Progenitor cell of endocrine pancreas (in vitro differentiated cells): Measurements from ENCODE around the gene SLC47A2. TPM values are rescaled to one million over a fixed set of nuclear protein-coding genes. Genes with fewer than 3 reads are reported as not detected.
A peak's percentile ranks its signal among the peaks of the same experiment; 100 is the strongest.

ENCODE experiments used
- DNase-seq: peaks from one replicate; pipeline ENCODE4 v3.0.0; 2021; ENCODE audit warnings: low spot score; ENCODE audit not compliant: unreplicated experiment
- H3K27ac Mint-ChIP-seq: 2 replicates; pipeline ENCODE4 v1.8.0; 2021; ENCODE audit warnings: mild to moderate bottlenecking, moderate library complexity, mixed read lengths
- H3K27me3 Mint-ChIP-seq: 2 replicates; pipeline ENCODE4 v1.8.0; 2021; ENCODE audit warnings: mixed read lengths
- H3K36me3 Mint-ChIP-seq: 2 replicates; pipeline ENCODE4 v1.8.0; 2022; ENCODE audit warnings: mixed read lengths; ENCODE audit not compliant: insufficient read depth
- H3K4me1 Mint-ChIP-seq: 2 replicates; pipeline ENCODE4 v1.8.0; 2021; ENCODE audit warnings: low read depth, mixed read lengths
- H3K4me3 Mint-ChIP-seq: 2 replicates; pipeline ENCODE4 v1.8.0; 2021; ENCODE audit warnings: low read depth, mild to moderate bottlenecking, moderate library complexity, mixed read lengths
- H3K9me3 Mint-ChIP-seq: 2 replicates; pipeline ENCODE4 v1.8.0; 2021; ENCODE audit warnings: low read depth, mixed read lengths
- CTCF ChIP-seq: fragments of 200-600 bp; sonication (generic); IDR thresholded peaks from one replicate; pipeline ENCODE4 v1.5.0; 2021; ENCODE audit warnings: antibody characterized with exemption, mild to moderate bottlenecking; ENCODE audit not compliant: unreplicated experiment
- total RNA-seq: library from RNA; stranded (reverse); gene quantifications from 2 replicates; pipeline ENCODE4 v1.2.1, GENCODE V29; 2021

SLC47A2 gene
- total RNA-seq, 1 donor from 2014 or later: not detected

GRCh38 chr17:19755392-19755791 is 39.0 kb upstream of the SLC47A2 start:
- no peak overlapping the region for H3K27ac Mint-ChIP-seq
- H3K27me3 Mint-ChIP-seq: peaks cover 21% of the 10 kb centered on the region
- no peaks in the 10 kb centered on the region for H3K36me3 Mint-ChIP-seq
- H3K4me1 Mint-ChIP-seq: no peaks in the 10 kb centered on the region
- no peak overlapping the region for H3K4me3 Mint-ChIP-seq
- H3K9me3 Mint-ChIP-seq: no peaks in the 10 kb centered on the region
- TF ChIP-seq CTCF: no peak
- DNase-seq: no peak

DNA sequence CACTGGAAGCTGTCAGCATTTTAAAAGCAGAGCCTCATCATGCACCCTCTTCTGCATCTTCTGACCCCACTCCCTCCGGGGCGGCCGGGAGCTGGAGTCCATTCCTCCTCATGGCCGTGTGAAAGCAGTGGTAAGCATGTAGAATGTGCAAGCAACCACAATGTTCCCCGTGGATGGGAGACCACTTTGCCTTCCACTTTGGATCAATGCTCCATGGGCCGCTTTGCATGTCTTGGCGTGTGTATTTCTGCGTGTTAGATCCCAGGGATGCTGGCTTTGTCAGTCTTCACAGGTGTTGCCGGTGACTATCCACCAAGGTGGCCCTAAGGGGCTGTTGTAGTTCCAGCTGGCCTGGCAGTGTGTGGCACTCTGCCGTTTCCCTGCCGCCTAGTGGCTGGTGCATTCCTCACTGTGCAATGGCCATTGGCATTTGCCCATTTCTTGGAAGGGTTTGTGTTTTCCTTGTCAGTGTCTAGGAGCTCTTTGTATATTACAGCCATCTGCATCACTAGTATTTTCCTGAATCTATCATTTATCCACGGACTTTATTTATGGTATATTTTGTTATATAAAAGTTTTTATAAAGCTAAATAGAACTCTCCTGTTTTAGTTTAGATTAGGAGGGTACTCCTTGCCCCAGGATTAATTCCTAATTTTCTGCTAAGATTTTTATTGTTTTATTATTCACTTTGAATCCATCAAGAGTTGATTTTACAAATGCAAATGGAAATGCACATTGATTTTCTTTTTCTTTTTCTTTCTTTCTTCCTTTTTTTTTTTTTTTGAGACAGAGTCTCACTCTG is 37.5 kb upstream of the SLC47A2 start:
- no peaks in the 10 kb centered on the region for H3K4me1 Mint-ChIP-seq
- peaks cover 21% of the 10 kb centered on the region for H3K27me3 Mint-ChIP-seq

GRCh38 chr17:19753051-19753509 is 36.7 kb upstream of the SLC47A2 start:
- Mint-ChIP-seq H3K4me1 (peaks cover 3% of the 10 kb centered on the region), H3K27me3 (peaks cover 26% of the 10 kb centered on the region), H3K9me3 (no peaks in the 10 kb centered on the region), H3K27ac (no peak overlapping the region), H3K4me3 (no peak overlapping the region), H3K36me3 (no peaks in the 10 kb centered on the region)
- no peak for TF ChIP-seq CTCF
- no peak for DNase-seq

More for the DNA sequence above, 37.5 kb upstream of the SLC47A2 start:
- Mint-ChIP-seq H3K4me3 (no peak overlapping the region), H3K9me3 (no peaks in the 10 kb centered on the region), H3K36me3 (no peaks in the 10 kb centered on the region), H3K27ac (no peak overlapping the region)
- peak; percentile 37 for TF ChIP-seq CTCF
- DNase-seq: no peak

DNA sequence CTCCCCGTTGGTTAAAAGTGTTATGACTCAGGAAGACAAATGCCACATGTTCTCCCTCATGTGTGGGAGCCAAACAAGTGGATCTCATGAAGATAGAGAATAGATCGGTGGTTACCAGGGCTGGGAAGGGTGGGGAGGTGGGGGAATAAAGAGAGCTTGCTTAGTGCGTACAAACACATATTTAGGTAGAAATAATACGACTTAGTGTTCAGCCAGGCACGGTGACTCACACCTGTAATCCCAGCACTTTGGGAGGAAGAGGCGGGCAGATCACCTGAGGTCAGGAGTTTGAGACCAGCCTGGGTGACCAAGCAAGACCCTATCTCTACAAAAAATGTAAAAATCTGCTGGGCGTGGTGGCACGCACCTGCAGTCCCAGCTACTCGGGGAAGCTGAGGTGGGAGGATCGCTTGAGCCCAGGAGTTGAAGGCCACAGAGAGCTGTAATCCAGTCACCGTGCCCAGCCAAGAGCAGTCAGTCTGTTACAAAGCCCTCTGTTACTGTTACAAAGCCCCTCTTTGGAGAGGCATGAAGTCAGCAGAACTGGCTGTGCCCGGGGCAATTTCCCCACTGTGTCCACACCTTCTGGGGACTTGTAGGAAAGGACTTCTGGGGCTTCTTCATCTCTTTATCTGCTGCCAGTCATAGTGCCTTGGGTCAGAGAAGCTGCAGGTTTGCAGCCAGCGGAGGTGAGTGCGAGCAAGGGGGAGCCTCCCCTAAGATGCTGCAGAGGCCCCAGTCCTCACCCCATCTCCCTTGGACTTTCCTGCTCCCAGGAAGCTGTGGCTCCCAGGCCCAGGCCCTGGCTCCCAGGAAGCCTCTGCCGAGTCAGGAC is 36.0 kb upstream of the SLC47A2 start:
- no peaks in the 10 kb centered on the region for H3K36me3 Mint-ChIP-seq
- no peak for TF ChIP-seq CTCF
- H3K4me1 Mint-ChIP-seq: peaks cover 4% of the 10 kb centered on the region
- H3K4me3 Mint-ChIP-seq: no peak overlapping the region
- H3K27ac Mint-ChIP-seq: no peak overlapping the region
- no peaks in the 10 kb centered on the region for H3K9me3 Mint-ChIP-seq
- H3K27me3 Mint-ChIP-seq: peaks cover 33% of the 10 kb centered on the region
- DNase-seq: no peak

GRCh38 chr17:19750835-19751234 is 34.5 kb upstream of the SLC47A2 start:
- Mint-ChIP-seq H3K9me3 (no peaks in the 10 kb centered on the region), H3K36me3 (no peaks in the 10 kb centered on the region), H3K4me1 (peaks cover 4% of the 10 kb centered on the region), H3K27me3 (peaks cover 33% of the 10 kb centered on the region), H3K4me3 (no peak overlapping the region), H3K27ac (peak overlapping the region; percentile 0)
- DNase-seq: no peak
- TF ChIP-seq CTCF: no peak
